Measurements from ENCODE around the gene RESF1.
A peak's percentile ranks its signal among the peaks of the same experiment; 100 is the strongest.

The RESF1 gene

DNA sequence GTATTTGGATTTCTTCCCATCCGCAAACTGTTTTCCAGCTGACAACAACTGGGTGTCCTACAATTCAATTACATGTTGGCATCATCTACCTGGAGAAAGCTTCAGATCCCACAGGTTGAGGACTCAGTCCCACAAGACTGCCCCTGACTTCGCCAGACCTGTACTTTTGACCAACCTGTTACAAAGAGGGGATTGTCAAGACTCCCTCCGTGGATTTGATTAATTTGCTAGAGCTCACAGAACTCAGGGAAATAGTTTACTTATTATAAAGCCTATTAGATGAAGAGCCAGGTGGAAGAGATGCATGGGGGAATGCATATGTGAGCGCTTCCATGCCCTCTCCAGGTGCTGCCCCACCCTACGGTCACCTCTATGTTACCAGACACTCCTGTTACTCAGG lies 14.6 kb downstream of the RESF1 start:
- DNase-seq (ENCODE audit: low read depth), result no peak
- H3K4me3 ChIP-seq (ENCODE audit: low read depth, low read length), result no peak overlapping the region
- no peak for TF ChIP-seq CTCF (conservative IDR thresholded peaks at IDR 0.05; ENCODE audit: low read depth, low read length)

DNA sequence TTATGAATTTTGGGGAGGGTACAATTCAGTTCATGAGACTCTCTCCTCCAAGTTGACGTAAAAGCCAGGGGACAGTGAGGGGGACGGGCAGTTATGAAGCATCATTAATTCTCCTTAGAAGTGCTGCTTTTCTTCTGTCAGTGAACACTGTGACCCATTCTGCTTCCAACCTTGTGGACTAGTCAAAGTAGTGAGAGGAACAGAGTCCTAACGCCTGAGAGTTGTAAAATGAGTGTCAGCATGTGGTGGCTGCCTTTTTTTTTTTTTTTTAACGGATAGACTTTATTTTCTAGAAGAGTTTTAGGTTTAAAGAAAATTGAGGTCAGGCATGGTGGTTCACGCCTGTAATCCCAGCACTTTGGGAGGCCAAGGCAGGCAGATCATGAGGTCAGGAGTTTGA lies 15.5 kb downstream of the RESF1 start:
- no peak overlapping the region for H3K4me3 ChIP-seq (ENCODE audit: low read depth, low read length)
- no peak for TF ChIP-seq CTCF (conservative IDR thresholded peaks at IDR 0.05; ENCODE audit: low read depth, low read length)
- DNase-seq (ENCODE audit: low read depth), result no peak

DNA sequence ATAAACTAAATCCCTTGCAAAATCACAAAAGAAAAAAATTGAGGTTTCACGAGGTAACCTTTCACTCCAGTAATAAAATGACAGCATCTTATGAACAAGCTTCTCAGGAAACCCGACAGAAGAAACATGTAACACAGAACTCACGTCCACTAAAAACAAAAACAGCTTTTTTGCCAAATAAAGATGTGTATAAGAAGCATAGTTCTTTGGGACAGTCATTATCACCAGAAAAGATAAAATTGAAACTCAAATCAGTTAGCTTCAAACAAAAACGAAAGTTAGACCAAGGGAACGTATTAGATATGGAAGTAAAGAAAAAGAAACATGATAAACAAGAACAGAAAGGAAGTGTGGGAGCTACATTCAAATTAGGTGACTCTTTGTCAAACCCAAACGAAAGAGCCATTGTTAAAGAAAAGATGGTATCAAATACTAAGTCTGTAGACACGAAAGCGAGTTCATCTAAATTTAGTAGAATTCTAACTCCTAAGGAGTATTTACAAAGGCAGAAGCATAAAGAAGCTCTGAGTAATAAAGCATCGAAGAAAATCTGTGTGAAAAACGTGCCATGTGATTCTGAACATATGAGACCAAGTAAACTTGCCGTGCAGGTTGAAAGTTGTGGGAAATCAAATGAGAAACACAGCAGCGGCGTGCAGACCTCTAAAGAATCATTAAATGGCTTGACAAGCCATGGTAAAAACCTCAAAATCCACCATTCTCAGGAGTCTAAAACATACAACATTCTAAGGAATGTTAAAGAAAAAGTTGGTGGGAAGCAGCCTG lies 25.8 kb downstream of the RESF1 start:
- no peak for TF ChIP-seq CTCF (conservative IDR thresholded peaks at IDR 0.05; ENCODE audit: low read depth, low read length)

GRCh38 chr12:31985832-31986231 lies 26.6 kb downstream of the RESF1 start:
- DNase-seq (ENCODE audit: low read depth), result no peak
- no peak overlapping the region for H3K4me3 ChIP-seq (ENCODE audit: low read depth, low read length)
- TF ChIP-seq CTCF (conservative IDR thresholded peaks at IDR 0.05; ENCODE audit: low read depth, low read length), result no peak

More for the DNA sequence above, 25.8 kb downstream of the RESF1 start:
- DNase-seq (ENCODE audit: low read depth), result no peak
- no peak overlapping the region for H3K4me3 ChIP-seq (ENCODE audit: low read depth, low read length)

DNA sequence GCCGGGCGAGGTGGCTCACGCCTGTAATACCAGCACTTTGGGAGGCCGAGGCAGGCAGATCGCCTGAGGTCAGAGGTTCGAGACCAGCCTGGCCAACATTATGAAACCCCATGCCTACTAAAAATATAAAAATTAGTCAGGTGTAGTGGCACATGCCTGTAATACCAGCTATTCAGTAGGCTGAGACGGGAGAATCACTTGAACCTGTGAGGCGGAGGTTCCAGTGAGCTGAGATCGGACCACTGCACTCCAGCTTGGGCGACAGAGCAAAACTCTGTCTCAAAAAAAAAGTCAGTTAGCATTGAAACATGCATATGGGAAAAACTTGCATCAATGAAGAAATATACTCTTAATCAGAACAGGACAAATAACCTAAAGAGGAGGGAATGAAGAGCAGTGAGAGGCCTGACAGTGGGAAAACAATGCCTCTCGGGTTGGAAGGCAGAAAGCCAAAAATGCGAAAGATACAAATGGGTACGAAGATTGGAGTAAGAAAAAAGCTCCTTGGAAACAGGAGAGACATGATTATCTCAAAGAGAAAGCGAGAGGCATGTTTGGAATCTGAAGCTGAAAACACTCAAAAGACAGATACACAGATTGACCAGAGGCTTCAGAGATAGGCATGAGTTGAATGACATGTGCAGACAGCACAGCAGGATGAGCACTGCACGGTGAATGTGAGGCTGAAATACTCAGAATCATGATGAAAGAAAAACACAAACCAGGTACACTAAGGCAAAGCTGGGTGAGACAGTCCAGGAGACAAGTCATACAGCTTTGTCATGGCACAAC lies 30.6 kb downstream of the RESF1 start:
- no peak overlapping the region for H3K4me3 ChIP-seq (ENCODE audit: low read depth, low read length)
- no peak for TF ChIP-seq CTCF (conservative IDR thresholded peaks at IDR 0.05; ENCODE audit: low read depth, low read length)
- DNase-seq (ENCODE audit: low read depth), result peak; percentile 62

- H3K4me3 ChIP-seq (ENCODE audit: low read depth, low read length), result no peak overlapping the region
- no peak for TF ChIP-seq CTCF (conservative IDR thresholded peaks at IDR 0.05; ENCODE audit: low read depth, low read length)
- no peak for DNase-seq (ENCODE audit: low read depth)
Measured at GRCh38 chr12:31991146-31991545, 31.9 kb downstream of the RESF1 start.

All from choroid plexus epithelial cell (primary cell).